SJSA1 (cell line): ENCODE results near the gene SGO1. TPM values are rescaled to one million over a fixed set of nuclear protein-coding genes. Genes with fewer than 3 reads are reported as not detected.

Source experiments
- total RNA-seq: library from RNA; depleted of rRNA; stranded (reverse); fragments of >200 nt; shearing (Covaris generic); gene quantifications from 2 replicates; pipeline ENCODE4 v1.2.3, GENCODE V29; 2014; rRNA removed

Gene SGO1
- total RNA-seq, 1 experiment from 2014 or later = 22.5 TPM

Other genes with a start within 250 kb of the SGO1 start
- 26.6 and 57.6 TPM in 2 replicates for gene RAB5A, start 239.1 kb downstream of the SGO1 start, total RNA-seq
- not detected in 2 replicates for gene PP2D1, start 173.9 kb downstream of the SGO1 start, total RNA-seq
- 8.0 and 11.2 TPM in 2 replicates for gene KAT2B, start 145.8 kb downstream of the SGO1 start, total RNA-seq